ENCODE measurements around the gene MIA2.
"Not testable (repeated sequence)": the region's sequence is repeated elsewhere in the genome, so short reads cannot be mapped to it uniquely, and the experiment has no call there.

DNA sequence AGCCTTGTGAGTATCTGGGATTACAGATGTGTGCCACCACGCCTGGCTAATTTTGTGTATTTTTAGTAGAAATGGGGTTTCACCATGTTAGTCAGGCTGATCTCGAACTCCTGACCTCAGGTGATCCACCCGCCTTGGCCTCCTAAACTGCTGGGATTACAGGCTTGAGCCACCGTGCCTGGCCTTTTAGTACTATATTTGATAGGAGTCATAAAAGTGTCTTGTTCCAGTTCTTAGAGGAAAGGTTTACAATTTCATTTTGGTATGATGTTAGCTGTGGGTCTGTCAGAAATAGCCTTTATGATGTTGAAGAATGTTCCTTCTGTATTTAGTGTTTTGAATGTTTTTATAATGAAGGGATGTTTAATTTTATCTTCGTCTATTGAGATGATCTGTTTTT lies 127.8 kb downstream of the MIA2 start:
- TF ChIP-seq, protein P1, sequence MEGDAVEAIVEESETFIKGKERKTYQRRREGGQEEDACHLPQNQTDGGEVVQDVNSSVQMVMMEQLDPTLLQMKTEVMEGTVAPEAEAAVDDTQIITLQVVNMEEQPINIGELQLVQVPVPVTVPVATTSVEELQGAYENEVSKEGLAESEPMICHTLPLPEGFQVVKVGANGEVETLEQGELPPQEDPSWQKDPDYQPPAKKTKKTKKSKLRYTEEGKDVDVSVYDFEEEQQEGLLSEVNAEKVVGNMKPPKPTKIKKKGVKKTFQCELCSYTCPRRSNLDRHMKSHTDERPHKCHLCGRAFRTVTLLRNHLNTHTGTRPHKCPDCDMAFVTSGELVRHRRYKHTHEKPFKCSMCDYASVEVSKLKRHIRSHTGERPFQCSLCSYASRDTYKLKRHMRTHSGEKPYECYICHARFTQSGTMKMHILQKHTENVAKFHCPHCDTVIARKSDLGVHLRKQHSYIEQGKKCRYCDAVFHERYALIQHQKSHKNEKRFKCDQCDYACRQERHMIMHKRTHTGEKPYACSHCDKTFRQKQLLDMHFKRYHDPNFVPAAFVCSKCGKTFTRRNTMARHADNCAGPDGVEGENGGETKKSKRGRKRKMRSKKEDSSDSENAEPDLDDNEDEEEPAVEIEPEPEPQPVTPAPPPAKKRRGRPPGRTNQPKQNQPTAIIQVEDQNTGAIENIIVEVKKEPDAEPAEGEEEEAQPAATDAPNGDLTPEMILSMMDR (IDR thresholded peaks at IDR 0.05; ENCODE audit: insufficient read depth, low read length) = not testable (repeated sequence)
- not testable (repeated sequence) for TF ChIP-seq POLR2AphosphoS5, GABPA (IDR thresholded peaks at IDR 0.05; ENCODE audit: low read depth)
- TF ChIP-seq, protein P2, sequence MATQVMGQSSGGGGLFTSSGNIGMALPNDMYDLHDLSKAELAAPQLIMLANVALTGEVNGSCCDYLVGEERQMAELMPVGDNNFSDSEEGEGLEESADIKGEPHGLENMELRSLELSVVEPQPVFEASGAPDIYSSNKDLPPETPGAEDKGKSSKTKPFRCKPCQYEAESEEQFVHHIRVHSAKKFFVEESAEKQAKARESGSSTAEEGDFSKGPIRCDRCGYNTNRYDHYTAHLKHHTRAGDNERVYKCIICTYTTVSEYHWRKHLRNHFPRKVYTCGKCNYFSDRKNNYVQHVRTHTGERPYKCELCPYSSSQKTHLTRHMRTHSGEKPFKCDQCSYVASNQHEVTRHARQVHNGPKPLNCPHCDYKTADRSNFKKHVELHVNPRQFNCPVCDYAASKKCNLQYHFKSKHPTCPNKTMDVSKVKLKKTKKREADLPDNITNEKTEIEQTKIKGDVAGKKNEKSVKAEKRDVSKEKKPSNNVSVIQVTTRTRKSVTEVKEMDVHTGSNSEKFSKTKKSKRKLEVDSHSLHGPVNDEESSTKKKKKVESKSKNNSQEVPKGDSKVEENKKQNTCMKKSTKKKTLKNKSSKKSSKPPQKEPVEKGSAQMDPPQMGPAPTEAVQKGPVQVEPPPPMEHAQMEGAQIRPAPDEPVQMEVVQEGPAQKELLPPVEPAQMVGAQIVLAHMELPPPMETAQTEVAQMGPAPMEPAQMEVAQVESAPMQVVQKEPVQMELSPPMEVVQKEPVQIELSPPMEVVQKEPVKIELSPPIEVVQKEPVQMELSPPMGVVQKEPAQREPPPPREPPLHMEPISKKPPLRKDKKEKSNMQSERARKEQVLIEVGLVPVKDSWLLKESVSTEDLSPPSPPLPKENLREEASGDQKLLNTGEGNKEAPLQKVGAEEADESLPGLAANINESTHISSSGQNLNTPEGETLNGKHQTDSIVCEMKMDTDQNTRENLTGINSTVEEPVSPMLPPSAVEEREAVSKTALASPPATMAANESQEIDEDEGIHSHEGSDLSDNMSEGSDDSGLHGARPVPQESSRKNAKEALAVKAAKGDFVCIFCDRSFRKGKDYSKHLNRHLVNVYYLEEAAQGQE (IDR thresholded peaks at IDR 0.05; ENCODE audit: insufficient replicate concordance, low read depth) = not testable (repeated sequence)
